A673 (cell line): ENCODE results near the gene ABHD17B.

Experiments
- EZH2 ChIP-seq: fragments of 200-600 bp; sonication (generic); IDR thresholded peaks from 2 replicates; pipeline ENCODE4 v1.6.1; 2017; ENCODE audit warnings: borderline replicate concordance, low read depth, mild to moderate bottlenecking, mixed read lengths, antibody characterized with exemption, low read length; ENCODE audit not compliant: poor library complexity, severe bottlenecking
- TF ChIP-seq, protein P1 (sequence below): fragments of 300-800, 200-600 bp; sonication (generic); conservative IDR thresholded peaks from 2 replicates; pipeline ENCODE4 v1.5.1; 2017; ENCODE audit warnings: low read depth, mild to moderate bottlenecking, antibody characterized with exemption, low read length, moderate library complexity, mixed read lengths

DNA sequence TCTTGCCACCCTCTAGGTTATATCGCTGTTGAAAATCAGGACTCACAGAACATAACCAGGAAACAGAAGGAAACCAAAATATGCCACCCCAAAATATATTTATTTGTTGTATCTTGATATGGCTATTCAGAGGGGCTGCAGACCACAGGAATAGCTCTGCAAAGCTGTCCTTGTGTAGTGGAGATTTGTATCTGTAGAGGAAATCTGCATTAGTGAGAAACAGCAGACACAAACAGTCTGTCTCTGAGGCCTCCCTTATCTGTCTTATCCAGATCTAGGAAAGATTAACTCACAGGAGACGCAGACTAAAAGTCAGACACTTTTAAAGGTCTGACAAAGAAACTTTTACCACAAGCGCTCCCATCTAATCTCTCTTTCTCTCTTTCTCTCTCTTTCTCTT lies 88.5 kb downstream of the ABHD17B start:
- TF ChIP-seq, protein P1, sequence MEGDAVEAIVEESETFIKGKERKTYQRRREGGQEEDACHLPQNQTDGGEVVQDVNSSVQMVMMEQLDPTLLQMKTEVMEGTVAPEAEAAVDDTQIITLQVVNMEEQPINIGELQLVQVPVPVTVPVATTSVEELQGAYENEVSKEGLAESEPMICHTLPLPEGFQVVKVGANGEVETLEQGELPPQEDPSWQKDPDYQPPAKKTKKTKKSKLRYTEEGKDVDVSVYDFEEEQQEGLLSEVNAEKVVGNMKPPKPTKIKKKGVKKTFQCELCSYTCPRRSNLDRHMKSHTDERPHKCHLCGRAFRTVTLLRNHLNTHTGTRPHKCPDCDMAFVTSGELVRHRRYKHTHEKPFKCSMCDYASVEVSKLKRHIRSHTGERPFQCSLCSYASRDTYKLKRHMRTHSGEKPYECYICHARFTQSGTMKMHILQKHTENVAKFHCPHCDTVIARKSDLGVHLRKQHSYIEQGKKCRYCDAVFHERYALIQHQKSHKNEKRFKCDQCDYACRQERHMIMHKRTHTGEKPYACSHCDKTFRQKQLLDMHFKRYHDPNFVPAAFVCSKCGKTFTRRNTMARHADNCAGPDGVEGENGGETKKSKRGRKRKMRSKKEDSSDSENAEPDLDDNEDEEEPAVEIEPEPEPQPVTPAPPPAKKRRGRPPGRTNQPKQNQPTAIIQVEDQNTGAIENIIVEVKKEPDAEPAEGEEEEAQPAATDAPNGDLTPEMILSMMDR = no peak
- no peak for TF ChIP-seq EZH2
